ENCODE data around the gene SV2B.

Gene SV2B

GRCh38 chr15:91140601-91141000 is 40.5 kb downstream of the SV2B start:
- no peak for DNase-seq

GRCh38 chr15:91141097-91141496 is 41.0 kb downstream of the SV2B start:
- DNase-seq, result no peak

- peak in 1 of 5 experiments; percentile 4 for DNase-seq
These were observed 42.2 kb downstream of the SV2B start for GRCh38 chr15:91142106-91142744.

- DNase-seq, result no peak
These were observed 42.9 kb downstream of the SV2B start for GRCh38 chr15:91142946-91143345.

GRCh38 chr15:91146728-91147127 is 46.7 kb downstream of the SV2B start:
- no peak for DNase-seq

- DNase-seq, result no peak
These were observed 48.2 kb downstream of the SV2B start for GRCh38 chr15:91148243-91148642.

- no peak for DNase-seq
These were observed 50.6 kb downstream of the SV2B start for GRCh38 chr15:91150502-91151160.

- DNase-seq, result no peak
These were observed 51.9 kb downstream of the SV2B start for GRCh38 chr15:91151781-91152563.

- DNase-seq, result no peak
These were observed 53.0 kb downstream of the SV2B start for GRCh38 chr15:91152896-91153581.

GRCh38 chr15:91153954-91154353 is 53.9 kb downstream of the SV2B start:
- DNase-seq, result no peak

- no peak for DNase-seq
These were observed 56.2 kb downstream of the SV2B start for GRCh38 chr15:91156175-91156726.

GRCh38 chr15:91158415-91159394 is 58.6 kb downstream of the SV2B start:
- no peak for DNase-seq

GRCh38 chr15:91165850-91166249 is 65.8 kb downstream of the SV2B start:
- no peak for DNase-seq

GRCh38 chr15:91168457-91168856 is 68.4 kb downstream of the SV2B start:
- DNase-seq, result no peak

GRCh38 chr15:91171334-91171733 is 71.3 kb downstream of the SV2B start:
- DNase-seq, result no peak

- no peak for DNase-seq
These were observed 82.0 kb downstream of the SV2B start for GRCh38 chr15:91182101-91182500.

GRCh38 chr15:91183596-91183995 is 83.5 kb downstream of the SV2B start:
- DNase-seq, result no peak

- DNase-seq, result no peak
These were observed 84.4 kb downstream of the SV2B start for GRCh38 chr15:91184441-91184840.

- peak in 1 of 5 experiments; percentile 12 for DNase-seq
These were observed 87.0 kb downstream of the SV2B start for GRCh38 chr15:91186904-91187656.

- DNase-seq, result no peak
These were observed 92.2 kb downstream of the SV2B start for GRCh38 chr15:91192285-91192684.

All from T-helper 2 cell (primary cell).